H1 (cell line): ENCODE data around the gene C2CD3. TPM values are rescaled to one million over a fixed set of nuclear protein-coding genes. Genes with fewer than 3 reads are reported as not detected.

Experiments used
- CHD1 ChIP-seq: IDR thresholded peaks from 2 replicates; pipeline ENCODE4 v1.6.1; 2012; ENCODE audit warnings: low read depth, low read length, improper control_type of control experiment
- HDAC6 ChIP-seq: IDR thresholded peaks from one replicate; pipeline ENCODE4 v1.7.1; 2012; ENCODE audit warnings: low read depth, mild to moderate bottlenecking, inconsistent platforms, low read length, moderate library complexity
- KDM1A ChIP-seq: fragments of 200-600, 300-600 bp; sonication (generic); IDR thresholded peaks from 2 replicates; pipeline ENCODE4 v1.7.1; 2016; ENCODE audit warnings: mild to moderate bottlenecking, low read length, borderline replicate concordance
- NANOG ChIP-seq: IDR thresholded peaks from 2 replicates; pipeline ENCODE4 v1.6.1; 2011; ENCODE audit warnings: low read length, low read depth, mild to moderate bottlenecking, inconsistent platforms; ENCODE audit not compliant: insufficient read depth, poor library complexity, severe bottlenecking
- RBBP5 ChIP-seq: IDR thresholded peaks from 2 replicates; pipeline ENCODE4 v1.7.1; 2012; ENCODE audit warnings: low read depth, mild to moderate bottlenecking, inconsistent platforms, low read length, moderate library complexity, borderline replicate concordance
- RXRA ChIP-seq: IDR thresholded peaks from 2 replicates; pipeline ENCODE4 v1.6.1; 2011; ENCODE audit warnings: low read depth, mild to moderate bottlenecking, low read length, moderate library complexity; ENCODE audit not compliant: insufficient read depth
- SP1 ChIP-seq: IDR thresholded peaks from 2 replicates; pipeline ENCODE4 v1.6.1; 2011; ENCODE audit warnings: low read depth, low read length
- SP2 ChIP-seq: IDR thresholded peaks from 2 replicates; pipeline ENCODE4 v1.6.1; 2012; ENCODE audit warnings: mild to moderate bottlenecking, low read length, inconsistent platforms
- SUZ12 ChIP-seq: fragments of 200-600 bp; sonication (generic); IDR thresholded peaks from 2 replicates; pipeline ENCODE4 v1.6.1; 2012; ENCODE audit warnings: mild to moderate bottlenecking, inconsistent platforms, low read length, moderate library complexity, mixed read lengths
- ZNF274 ChIP-seq: IDR thresholded peaks from 2 replicates; pipeline ENCODE4 v1.7.0; 2012; ENCODE audit warnings: low read length, borderline replicate concordance; ENCODE audit errors: extremely low read depth
- polyA plus RNA-seq, 7 experiments: library from polyadenylated mRNA; depleted of rRNA in 3 of 7; stranded (reverse) in 5 of 7; unstranded in 2 of 7; fragments of >200 nt in 5 of 7; fragments of 200-250 nt in 2 of 7; gene quantifications; 1 replicate in 5 of 7; 2 replicates in 1 of 7; 4 replicates in 1 of 7; pipeline versions ENCODE4 v1.2.1 to v1.2.3, GENCODE V29; 2011 to 2013; ENCODE audit warnings: missing spikeins in 2 of 7, mixed read lengths in 2 of 7
- total RNA-seq: library from RNA; stranded (reverse); fragmentation: NEBNext Ultra II Directional; extraction: Animal tissue kit (Norgen Biotek cat#: 25700); gene quantifications from 2 replicates; pipeline ENCODE4 v1.2.1, GENCODE V29; 2021
- TF ChIP-seq, protein P1 (sequence below): fragments of 300-600 bp; sonication (generic); IDR thresholded peaks from 2 replicates; pipeline ENCODE4 v1.7.1; 2012; ENCODE audit warnings: low read length, moderate library complexity, mild to moderate bottlenecking, inconsistent platforms; ENCODE audit not compliant: insufficient replicate concordance

C2CD3 gene
- total and polyA plus RNA-seq, 2 of the 8 experiments (the other 6 are each of a cell fraction or from before 2014, with no cell fraction given), result 11.0 to 29.1 TPM

DNA sequence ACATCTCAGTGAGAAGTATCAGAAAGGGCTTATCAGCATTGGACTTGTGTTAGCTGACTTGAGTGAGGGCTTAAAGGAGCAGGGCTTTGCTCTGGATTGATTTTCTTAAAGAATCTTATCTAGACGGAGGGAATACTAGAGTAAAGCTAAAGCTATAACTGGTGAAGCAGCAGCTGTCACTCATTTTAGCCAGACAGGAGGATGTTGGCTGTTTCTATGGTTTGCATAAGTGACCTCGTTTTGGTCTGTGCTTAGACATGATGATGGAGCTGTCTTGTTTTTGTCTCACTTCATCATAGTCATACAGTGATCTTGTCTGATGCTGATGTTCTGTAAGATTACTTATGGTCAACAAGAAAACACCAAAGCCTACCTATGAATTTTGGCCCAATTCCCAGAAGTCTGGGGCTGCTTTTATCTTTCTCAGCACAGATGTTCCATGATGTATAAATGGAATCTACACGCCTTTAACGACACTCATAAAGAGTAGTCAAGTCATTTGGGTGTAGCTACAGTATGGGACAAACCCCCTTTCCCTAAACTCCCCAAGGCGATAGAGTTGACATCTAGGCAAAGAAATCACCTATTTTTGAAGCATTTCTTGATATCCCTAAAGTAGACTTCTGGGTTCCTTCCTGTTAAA lies 84.4 kb downstream of the C2CD3 start (continued):
- TF ChIP-seq, protein P1, sequence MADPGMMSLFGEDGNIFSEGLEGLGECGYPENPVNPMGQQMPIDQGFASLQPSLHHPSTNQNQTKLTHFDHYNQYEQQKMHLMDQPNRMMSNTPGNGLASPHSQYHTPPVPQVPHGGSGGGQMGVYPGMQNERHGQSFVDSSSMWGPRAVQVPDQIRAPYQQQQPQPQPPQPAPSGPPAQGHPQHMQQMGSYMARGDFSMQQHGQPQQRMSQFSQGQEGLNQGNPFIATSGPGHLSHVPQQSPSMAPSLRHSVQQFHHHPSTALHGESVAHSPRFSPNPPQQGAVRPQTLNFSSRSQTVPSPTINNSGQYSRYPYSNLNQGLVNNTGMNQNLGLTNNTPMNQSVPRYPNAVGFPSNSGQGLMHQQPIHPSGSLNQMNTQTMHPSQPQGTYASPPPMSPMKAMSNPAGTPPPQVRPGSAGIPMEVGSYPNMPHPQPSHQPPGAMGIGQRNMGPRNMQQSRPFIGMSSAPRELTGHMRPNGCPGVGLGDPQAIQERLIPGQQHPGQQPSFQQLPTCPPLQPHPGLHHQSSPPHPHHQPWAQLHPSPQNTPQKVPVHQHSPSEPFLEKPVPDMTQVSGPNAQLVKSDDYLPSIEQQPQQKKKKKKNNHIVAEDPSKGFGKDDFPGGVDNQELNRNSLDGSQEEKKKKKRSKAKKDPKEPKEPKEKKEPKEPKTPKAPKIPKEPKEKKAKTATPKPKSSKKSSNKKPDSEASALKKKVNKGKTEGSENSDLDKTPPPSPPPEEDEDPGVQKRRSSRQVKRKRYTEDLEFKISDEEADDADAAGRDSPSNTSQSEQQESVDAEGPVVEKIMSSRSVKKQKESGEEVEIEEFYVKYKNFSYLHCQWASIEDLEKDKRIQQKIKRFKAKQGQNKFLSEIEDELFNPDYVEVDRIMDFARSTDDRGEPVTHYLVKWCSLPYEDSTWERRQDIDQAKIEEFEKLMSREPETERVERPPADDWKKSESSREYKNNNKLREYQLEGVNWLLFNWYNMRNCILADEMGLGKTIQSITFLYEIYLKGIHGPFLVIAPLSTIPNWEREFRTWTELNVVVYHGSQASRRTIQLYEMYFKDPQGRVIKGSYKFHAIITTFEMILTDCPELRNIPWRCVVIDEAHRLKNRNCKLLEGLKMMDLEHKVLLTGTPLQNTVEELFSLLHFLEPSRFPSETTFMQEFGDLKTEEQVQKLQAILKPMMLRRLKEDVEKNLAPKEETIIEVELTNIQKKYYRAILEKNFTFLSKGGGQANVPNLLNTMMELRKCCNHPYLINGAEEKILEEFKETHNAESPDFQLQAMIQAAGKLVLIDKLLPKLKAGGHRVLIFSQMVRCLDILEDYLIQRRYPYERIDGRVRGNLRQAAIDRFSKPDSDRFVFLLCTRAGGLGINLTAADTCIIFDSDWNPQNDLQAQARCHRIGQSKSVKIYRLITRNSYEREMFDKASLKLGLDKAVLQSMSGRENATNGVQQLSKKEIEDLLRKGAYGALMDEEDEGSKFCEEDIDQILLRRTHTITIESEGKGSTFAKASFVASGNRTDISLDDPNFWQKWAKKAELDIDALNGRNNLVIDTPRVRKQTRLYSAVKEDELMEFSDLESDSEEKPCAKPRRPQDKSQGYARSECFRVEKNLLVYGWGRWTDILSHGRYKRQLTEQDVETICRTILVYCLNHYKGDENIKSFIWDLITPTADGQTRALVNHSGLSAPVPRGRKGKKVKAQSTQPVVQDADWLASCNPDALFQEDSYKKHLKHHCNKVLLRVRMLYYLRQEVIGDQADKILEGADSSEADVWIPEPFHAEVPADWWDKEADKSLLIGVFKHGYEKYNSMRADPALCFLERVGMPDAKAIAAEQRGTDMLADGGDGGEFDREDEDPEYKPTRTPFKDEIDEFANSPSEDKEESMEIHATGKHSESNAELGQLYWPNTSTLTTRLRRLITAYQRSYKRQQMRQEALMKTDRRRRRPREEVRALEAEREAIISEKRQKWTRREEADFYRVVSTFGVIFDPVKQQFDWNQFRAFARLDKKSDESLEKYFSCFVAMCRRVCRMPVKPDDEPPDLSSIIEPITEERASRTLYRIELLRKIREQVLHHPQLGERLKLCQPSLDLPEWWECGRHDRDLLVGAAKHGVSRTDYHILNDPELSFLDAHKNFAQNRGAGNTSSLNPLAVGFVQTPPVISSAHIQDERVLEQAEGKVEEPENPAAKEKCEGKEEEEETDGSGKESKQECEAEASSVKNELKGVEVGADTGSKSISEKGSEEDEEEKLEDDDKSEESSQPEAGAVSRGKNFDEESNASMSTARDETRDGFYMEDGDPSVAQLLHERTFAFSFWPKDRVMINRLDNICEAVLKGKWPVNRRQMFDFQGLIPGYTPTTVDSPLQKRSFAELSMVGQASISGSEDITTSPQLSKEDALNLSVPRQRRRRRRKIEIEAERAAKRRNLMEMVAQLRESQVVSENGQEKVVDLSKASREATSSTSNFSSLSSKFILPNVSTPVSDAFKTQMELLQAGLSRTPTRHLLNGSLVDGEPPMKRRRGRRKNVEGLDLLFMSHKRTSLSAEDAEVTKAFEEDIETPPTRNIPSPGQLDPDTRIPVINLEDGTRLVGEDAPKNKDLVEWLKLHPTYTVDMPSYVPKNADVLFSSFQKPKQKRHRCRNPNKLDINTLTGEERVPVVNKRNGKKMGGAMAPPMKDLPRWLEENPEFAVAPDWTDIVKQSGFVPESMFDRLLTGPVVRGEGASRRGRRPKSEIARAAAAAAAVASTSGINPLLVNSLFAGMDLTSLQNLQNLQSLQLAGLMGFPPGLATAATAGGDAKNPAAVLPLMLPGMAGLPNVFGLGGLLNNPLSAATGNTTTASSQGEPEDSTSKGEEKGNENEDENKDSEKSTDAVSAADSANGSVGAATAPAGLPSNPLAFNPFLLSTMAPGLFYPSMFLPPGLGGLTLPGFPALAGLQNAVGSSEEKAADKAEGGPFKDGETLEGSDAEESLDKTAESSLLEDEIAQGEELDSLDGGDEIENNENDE, result no peak
- TF ChIP-seq ZNF274 (no peak), SUZ12 (no peak), KDM1A (no peak), SP2 (no peak), SP1 (no peak), HDAC6 (no peak), RXRA (no peak), CHD1 (no peak), RBBP5 (no peak), NANOG (no peak)
